Endothelial cell of coronary artery (primary cell): Measurements from ENCODE around the gene RUBCNL. TPM values are rescaled to one million over a fixed set of nuclear protein-coding genes. Genes with fewer than 3 reads are reported as not detected.

ENCODE experiments used
- total RNA-seq: library from RNA; depleted of rRNA; stranded (reverse); fragments of >200 nt; gene quantifications from 2 replicates; pipeline ENCODE4 v1.2.3, GENCODE V29; 2014

Gene RUBCNL, protein sequence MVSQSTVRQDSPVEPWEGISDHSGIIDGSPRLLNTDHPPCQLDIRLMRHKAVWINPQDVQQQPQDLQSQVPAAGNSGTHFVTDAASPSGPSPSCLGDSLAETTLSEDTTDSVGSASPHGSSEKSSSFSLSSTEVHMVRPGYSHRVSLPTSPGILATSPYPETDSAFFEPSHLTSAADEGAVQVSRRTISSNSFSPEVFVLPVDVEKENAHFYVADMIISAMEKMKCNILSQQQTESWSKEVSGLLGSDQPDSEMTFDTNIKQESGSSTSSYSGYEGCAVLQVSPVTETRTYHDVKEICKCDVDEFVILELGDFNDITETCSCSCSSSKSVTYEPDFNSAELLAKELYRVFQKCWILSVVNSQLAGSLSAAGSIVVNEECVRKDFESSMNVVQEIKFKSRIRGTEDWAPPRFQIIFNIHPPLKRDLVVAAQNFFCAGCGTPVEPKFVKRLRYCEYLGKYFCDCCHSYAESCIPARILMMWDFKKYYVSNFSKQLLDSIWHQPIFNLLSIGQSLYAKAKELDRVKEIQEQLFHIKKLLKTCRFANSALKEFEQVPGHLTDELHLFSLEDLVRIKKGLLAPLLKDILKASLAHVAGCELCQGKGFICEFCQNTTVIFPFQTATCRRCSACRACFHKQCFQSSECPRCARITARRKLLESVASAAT
- not detected in 2 replicates for total RNA-seq

DNA sequence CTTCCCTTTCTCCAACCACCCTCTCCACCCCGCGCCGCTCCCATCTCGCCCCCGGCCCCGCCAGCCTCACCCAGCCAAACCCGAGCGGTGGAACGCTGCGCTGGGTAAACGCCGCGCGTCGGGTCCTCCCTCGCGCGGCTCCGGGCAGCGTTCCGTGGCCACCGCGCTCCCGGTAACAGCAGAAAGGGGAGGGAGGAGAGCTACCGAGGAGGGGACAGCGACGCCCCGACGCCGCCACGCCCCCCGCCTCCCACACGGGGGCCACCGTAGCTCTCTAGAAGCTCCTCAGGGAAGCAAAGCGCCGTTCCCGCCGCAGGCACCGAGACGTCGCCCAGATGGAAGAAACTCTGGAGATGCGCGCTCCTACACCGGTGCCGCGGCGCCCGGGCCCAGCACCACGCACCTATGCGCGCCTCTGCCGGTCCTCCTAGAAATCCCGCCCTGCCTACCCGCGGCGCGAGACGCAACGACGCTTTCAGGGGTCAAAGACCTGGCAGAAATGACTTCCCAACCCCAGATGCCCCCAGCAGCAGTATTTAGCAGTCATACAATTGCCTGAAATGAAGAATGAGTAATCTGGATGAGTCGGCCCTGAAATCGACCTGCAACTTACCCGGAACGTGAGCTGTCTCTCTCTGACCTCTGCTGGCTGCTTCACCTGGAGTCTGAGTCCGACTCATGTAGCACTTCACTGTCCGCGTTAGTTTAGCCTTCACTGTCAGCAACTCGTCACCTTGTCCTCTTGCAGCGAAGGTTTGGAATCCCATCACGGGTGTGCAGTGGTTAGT, at the start of gene RUBCNL:
TSS of gene RUBCNL (minus strand) at position 189 of the 788 bp plus-strand sequence. CDS start 14,777 bp downstream, outside the sequence.

Other genes with a start within 250 kb of the RUBCNL start
- gene LCP1, start 205.1 kb downstream of the RUBCNL start, total RNA-seq = under 0.01 and 0.09 TPM in 2 replicates
- under 0.01 TPM in 1 of 2 replicates, not detected in the other for gene LRRC63, start 175.3 kb downstream of the RUBCNL start, total RNA-seq
- gene LRCH1, start 165.9 kb upstream of the RUBCNL start, total RNA-seq = 6.4 and 9.1 TPM in 2 replicates